GM10266 (cell line): ENCODE measurements around the gene BIRC7.
A peak's percentile ranks its signal among the peaks of the same experiment; 100 is the strongest.

ENCODE experiments used
- DNase-seq: peaks from one replicate; pipeline ENCODE4 v3.0.0; 2012; ENCODE audit errors: extremely low spot score
- TF ChIP-seq, protein P1 (sequence below): IDR thresholded peaks from 2 replicates; pipeline ENCODE4 v1.5.1; 2012; ENCODE audit warnings: mild to moderate bottlenecking, low read depth; ENCODE audit not compliant: control insufficient read depth, insufficient read depth; ENCODE audit errors: missing control alignments

BIRC7 gene

DNA sequence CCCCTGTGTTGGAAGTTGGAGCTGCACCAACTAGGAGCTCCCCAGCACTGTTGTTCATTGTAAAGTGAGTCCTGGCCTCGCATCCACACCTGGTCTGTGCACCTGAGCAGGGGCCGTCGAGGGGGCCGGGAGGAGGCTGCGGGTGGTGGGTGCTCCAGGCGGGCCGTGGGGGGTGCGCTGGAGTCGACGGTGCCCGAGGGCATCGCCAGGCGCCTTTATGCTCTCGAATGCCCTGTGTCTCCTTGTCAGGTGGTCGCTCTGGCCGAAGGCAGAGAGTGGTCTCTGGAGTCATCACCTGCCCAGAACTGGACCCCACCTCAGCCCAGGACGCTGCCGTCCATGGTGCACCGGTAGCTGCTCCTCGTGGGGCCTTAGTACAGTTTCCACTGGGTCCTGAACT lies 41.3 kb downstream of the BIRC7 start:
- DNase-seq: no peak
- TF ChIP-seq, protein P1, sequence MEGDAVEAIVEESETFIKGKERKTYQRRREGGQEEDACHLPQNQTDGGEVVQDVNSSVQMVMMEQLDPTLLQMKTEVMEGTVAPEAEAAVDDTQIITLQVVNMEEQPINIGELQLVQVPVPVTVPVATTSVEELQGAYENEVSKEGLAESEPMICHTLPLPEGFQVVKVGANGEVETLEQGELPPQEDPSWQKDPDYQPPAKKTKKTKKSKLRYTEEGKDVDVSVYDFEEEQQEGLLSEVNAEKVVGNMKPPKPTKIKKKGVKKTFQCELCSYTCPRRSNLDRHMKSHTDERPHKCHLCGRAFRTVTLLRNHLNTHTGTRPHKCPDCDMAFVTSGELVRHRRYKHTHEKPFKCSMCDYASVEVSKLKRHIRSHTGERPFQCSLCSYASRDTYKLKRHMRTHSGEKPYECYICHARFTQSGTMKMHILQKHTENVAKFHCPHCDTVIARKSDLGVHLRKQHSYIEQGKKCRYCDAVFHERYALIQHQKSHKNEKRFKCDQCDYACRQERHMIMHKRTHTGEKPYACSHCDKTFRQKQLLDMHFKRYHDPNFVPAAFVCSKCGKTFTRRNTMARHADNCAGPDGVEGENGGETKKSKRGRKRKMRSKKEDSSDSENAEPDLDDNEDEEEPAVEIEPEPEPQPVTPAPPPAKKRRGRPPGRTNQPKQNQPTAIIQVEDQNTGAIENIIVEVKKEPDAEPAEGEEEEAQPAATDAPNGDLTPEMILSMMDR: no peak

GRCh38 chr20:63277466-63278272 lies 42.0 kb downstream of the BIRC7 start:
- TF ChIP-seq, protein P1: no peak

DNA sequence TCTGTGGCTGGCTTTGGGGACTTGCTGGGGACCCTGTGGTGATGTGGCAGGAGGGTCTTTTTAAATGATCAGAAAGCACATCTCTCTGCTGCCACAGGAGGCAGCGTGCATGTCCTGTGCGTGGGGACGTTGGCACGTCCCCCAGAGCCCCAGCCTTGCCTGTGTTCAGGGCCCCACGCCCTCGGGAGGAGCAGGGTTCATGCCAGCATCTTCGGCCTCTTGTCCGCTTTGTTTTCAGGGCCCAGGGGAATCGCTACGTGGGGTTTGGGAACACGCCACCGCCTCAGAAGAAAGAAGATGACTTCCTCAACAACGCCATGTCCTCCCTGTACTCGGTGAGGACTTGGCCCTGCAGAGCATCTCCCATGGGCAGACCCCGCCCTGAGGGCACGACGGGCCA lies 43.0 kb downstream of the BIRC7 start:
- TF ChIP-seq, protein P1: no peak
- no peak for DNase-seq

More at GRCh38 chr20:63277466-63278272, 42.0 kb downstream of the BIRC7 start:
- no peak for DNase-seq

DNA sequence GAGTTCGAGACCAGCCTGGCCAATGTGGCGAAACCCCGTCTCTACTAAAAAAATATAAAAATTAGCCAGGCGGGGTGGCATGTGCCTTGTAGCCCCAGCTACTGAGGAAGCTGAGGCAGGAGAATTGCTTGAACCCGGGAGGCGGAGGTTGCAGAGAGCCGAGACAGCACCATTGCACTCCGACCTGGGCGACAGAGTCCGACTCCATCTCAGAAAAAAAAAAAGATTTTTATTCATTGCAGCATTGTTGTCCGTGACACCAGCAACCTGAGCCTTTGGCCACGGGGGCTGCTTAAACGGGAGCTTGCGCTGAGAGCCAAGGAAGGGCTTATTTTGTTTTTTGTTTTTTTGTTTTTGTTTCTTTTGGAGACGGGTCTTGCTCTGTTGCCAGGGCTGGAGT lies 44.2 kb downstream of the BIRC7 start:
- no peak for DNase-seq
- TF ChIP-seq, protein P1: no peak

- TF ChIP-seq, protein P1: no peak
- DNase-seq: no peak
Observed at GRCh38 chr20:63280371-63280770, 44.7 kb downstream of the BIRC7 start.

GRCh38 chr20:63280929-63281545 lies 45.3 kb downstream of the BIRC7 start:
- no peak for DNase-seq
- TF ChIP-seq, protein P1: peak; percentile 22
